Skeletal muscle satellite cell (primary cell): ENCODE results near the gene AVPR2.

Source experiments
- H3K27me3 ChIP-seq: 2 replicates; pipeline ENCODE4 v1.7.0; 2013; ENCODE audit warnings: low read length; ENCODE audit not compliant: control insufficient read depth, insufficient read depth
- H3K36me3 ChIP-seq: 2 replicates; pipeline ENCODE4 v1.7.0; 2013; ENCODE audit warnings: mild to moderate bottlenecking, control low read depth, low read length; ENCODE audit not compliant: insufficient read depth
- H3K4me1 ChIP-seq: 2 replicates; pipeline ENCODE4 v1.7.0; 2013; ENCODE audit warnings: low read length; ENCODE audit not compliant: control insufficient read depth, insufficient read depth
- H3K4me2 ChIP-seq: 2 replicates; pipeline ENCODE4 v1.7.0; 2013; ENCODE audit warnings: mild to moderate bottlenecking, low read length
- H3K4me3 ChIP-seq: 2 replicates; pipeline ENCODE4 v1.7.0; 2013; ENCODE audit warnings: low read length
- H3K9ac ChIP-seq: 2 replicates; pipeline ENCODE4 v1.7.0; 2013; ENCODE audit warnings: mild to moderate bottlenecking, low read depth, low read length, moderate library complexity
- H3K9me3 ChIP-seq: replicated peaks from 2 replicates; pipeline ENCODE4 v1.7.0; 2013; ENCODE audit warnings: mild to moderate bottlenecking, control low read depth, low read length

AVPR2 gene

GRCh38 chrX:153889123-153889522 lies 15.3 kb upstream of the AVPR2 start:
- Histone ChIP-seq H3K4me1 (no peaks in the 10 kb centered on the region), H3K9me3 (no peaks in the 10 kb centered on the region), H3K4me3 (no peak overlapping the region), H3K9ac (no peak overlapping the region), H3K27me3 (peaks cover 45% of the 10 kb centered on the region), H3K4me2 (no peak overlapping the region), H3K36me3 (no peaks in the 10 kb centered on the region)

GRCh38 chrX:153897899-153898298 lies 6.6 kb upstream of the AVPR2 start:
- Histone ChIP-seq H3K4me1 (peaks cover 21% of the 10 kb centered on the region), H3K36me3 (no peaks in the 10 kb centered on the region), H3K9me3 (no peaks in the 10 kb centered on the region), H3K4me2 (no peak overlapping the region), H3K4me3 (no peak overlapping the region), H3K9ac (no peak overlapping the region), H3K27me3 (peaks cover 11% of the 10 kb centered on the region)

DNA sequence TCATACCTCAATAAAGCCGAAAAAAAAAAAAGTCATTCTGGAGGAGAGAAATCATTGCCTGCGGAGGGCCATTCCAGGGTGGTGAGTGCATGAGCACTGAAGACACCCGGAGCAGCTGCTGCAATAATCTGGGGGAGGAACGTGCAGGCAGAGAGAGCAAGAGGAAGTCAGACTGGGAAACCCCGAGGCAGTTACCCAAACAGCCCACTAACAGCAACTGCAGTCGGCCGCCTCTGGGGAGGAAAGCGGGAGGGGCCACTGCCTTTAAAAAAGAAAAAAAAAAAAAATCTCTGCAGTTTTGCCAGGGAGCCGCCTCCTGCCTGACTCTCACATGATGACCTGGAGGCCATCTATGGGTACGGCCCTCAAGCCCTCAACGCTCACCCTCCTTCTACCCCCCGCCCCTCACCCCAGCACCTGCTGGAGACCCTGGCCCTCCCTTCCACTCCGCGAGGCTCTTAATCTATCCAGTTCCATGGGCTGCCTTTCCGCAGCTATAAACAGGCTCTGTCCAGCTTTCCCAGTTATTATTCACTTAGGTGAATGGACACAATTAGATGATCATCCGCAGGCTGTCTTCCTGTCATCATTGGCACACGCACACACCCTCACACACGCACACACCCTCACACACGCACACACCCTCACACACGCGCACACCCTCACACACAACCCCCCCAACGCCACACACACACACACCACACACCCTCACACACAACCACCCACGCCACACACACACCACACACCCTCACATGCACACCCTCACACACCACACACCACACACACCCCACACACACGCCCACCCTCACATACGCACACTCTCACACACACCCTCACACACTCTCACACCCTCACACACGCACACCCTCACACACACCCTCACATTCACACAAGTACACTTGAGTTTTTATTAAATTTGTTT lies 3.4 kb upstream of the AVPR2 start:
- H3K4me2 ChIP-seq, result peak overlapping the region; percentile 59
- H3K27me3 ChIP-seq, result peaks cover 5% of the 10 kb centered on the region
- H3K9ac ChIP-seq, result no peak overlapping the region
- H3K36me3 ChIP-seq, result no peaks in the 10 kb centered on the region
- no peaks in the 10 kb centered on the region for H3K9me3 ChIP-seq
- H3K4me3 ChIP-seq, result no peak overlapping the region
- H3K4me1 ChIP-seq, result peaks cover 21% of the 10 kb centered on the region

DNA sequence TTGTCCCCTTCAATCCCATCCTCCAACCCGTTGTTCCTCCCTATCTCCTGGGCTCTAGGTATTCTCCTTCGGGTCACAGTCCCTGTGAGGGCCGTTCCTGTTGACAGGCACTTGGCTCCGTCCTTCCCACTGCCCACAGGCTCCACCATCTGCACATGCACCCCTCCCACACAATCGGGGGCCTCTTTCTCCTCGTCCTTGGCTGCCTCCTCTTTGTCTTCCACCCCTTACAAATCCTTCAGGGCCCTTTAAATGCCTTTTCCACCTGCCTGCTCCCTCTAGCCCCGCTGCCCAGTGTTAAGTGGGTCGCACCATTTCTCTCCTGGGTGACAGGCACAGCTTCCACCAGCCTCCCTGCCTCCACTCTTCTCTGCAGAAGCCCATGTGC lies 2.7 kb upstream of the AVPR2 start:
- no peaks in the 10 kb centered on the region for H3K9me3 ChIP-seq
- peaks cover 11% of the 10 kb centered on the region for H3K27me3 ChIP-seq
- no peaks in the 10 kb centered on the region for H3K36me3 ChIP-seq
- H3K4me3 ChIP-seq, result no peak overlapping the region
- H3K4me1 ChIP-seq, result peaks cover 21% of the 10 kb centered on the region
- H3K4me2 ChIP-seq, result no peak overlapping the region
- no peak overlapping the region for H3K9ac ChIP-seq

DNA sequence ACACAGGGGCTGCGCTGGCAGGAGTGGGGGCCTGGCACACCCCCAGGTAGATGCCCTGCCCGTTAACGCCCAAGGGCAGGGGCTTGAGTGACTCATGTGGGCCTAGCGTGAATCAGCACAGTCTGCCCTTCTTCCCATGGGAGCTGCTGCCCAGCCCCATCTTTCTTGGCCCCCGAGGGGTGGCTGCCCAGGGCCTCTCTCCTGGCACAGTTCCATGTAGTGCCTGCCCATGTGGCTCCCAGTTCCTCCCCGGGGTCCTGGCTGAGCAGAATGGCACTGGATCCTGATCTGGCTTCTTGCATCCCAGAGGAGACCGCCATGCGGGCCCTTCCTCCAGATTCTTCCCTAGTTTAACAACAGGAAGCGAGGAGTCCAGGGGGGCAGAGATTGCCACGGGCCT lies 2.1 kb upstream of the AVPR2 start:
- Histone ChIP-seq H3K9me3 (no peaks in the 10 kb centered on the region), H3K27me3 (peaks cover 13% of the 10 kb centered on the region), H3K4me1 (peaks cover 21% of the 10 kb centered on the region), H3K4me2 (no peak overlapping the region), H3K4me3 (no peak overlapping the region), H3K36me3 (no peaks in the 10 kb centered on the region), H3K9ac (no peak overlapping the region)

DNA sequence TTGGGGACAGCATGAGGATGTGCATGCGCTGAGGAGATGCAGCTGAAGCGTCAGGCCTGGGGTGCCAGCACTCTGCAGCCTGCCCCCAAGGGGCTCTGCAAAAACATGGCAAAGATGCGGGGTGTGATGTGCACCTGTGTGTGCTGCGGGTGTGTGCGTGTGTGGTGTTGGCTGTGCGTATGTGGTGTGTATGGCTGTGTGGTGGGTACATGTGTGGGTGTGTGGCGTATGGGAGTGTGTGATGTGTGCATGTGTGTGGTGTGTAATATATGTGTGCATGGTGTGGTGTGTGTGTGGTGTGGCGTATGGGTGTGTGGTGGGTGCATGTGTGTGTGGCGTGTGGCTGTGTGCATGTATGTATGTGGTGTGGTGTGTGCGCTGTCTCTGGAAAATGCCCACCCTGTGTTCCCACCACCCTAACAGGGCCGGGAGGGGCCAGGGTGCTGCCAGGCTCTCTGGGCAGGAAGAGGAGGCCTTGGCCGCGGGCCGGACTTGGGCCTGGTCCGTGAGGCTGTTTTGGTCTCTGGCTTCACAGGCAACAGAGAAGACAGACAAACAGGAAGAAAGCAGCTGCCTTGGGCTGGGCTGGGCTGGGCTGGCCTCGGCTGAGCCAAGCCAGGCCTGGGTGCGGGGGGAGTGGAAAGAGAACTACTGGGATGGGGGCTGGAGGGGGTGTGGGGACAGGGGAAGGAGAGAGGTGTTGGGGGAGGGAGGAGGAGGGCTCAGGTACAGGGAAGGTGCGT lies 1.1 kb upstream of the AVPR2 start:
- no peaks in the 10 kb centered on the region for H3K36me3 ChIP-seq
- no peak overlapping the region for H3K4me2 ChIP-seq
- peaks cover 21% of the 10 kb centered on the region for H3K4me1 ChIP-seq
- no peak overlapping the region for H3K9ac ChIP-seq
- no peak overlapping the region for H3K4me3 ChIP-seq
- peaks cover 7% of the 10 kb centered on the region for H3K27me3 ChIP-seq
- no peaks in the 10 kb centered on the region for H3K9me3 ChIP-seq

GRCh38 chrX:153905481-153906095 lies 1.1 kb downstream of the AVPR2 start:
- Histone ChIP-seq H3K36me3 (no peaks in the 10 kb centered on the region), H3K4me1 (peaks cover 19% of the 10 kb centered on the region), H3K9ac (no peak overlapping the region), H3K9me3 (no peaks in the 10 kb centered on the region), H3K4me2 (no peak overlapping the region), H3K27me3 (peaks cover 9% of the 10 kb centered on the region), H3K4me3 (no peak overlapping the region)

DNA sequence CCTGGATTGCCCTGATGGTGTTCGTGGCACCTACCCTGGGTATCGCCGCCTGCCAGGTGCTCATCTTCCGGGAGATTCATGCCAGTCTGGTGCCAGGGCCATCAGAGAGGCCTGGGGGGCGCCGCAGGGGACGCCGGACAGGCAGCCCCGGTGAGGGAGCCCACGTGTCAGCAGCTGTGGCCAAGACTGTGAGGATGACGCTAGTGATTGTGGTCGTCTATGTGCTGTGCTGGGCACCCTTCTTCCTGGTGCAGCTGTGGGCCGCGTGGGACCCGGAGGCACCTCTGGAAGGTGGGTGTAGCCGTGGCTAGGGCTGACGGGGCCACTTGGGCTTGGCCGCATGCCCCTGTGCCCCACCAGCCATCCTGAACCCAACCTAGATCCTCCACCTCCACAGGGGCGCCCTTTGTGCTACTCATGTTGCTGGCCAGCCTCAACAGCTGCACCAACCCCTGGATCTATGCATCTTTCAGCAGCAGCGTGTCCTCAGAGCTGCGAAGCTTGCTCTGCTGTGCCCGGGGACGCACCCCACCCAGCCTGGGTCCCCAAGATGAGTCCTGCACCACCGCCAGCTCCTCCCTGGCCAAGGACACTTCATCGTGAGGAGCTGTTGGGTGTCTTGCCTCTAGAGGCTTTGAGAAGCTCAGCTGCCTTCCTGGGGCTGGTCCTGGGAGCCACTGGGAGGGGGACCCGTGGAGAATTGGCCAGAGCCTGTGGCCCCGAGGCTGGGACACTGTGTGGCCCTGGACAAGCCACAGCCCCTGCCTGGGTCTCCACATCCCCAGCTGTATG lies 1.8 kb downstream of the AVPR2 start:
- Histone ChIP-seq H3K4me1 (peaks cover 14% of the 10 kb centered on the region), H3K4me2 (no peak overlapping the region), H3K9ac (no peak overlapping the region), H3K4me3 (no peak overlapping the region), H3K9me3 (no peaks in the 10 kb centered on the region), H3K27me3 (peaks cover 9% of the 10 kb centered on the region), H3K36me3 (no peaks in the 10 kb centered on the region)

GRCh38 chrX:153907456-153907855 lies 3.0 kb downstream of the AVPR2 start:
- no peaks in the 10 kb centered on the region for H3K9me3 ChIP-seq
- peaks cover 3% of the 10 kb centered on the region for H3K4me1 ChIP-seq
- H3K4me3 ChIP-seq, result no peak overlapping the region
- H3K9ac ChIP-seq, result no peak overlapping the region
- H3K36me3 ChIP-seq, result no peaks in the 10 kb centered on the region
- no peak overlapping the region for H3K4me2 ChIP-seq
- H3K27me3 ChIP-seq, result peaks cover 9% of the 10 kb centered on the region

GRCh38 chrX:153908219-153908860 lies 3.9 kb downstream of the AVPR2 start:
- H3K36me3 ChIP-seq, result no peaks in the 10 kb centered on the region
- no peak overlapping the region for H3K4me2 ChIP-seq
- peaks cover 9% of the 10 kb centered on the region for H3K27me3 ChIP-seq

More at GRCh38 chrX:153908219-153908860, 3.9 kb downstream of the AVPR2 start:
- Histone ChIP-seq H3K9ac (no peak overlapping the region), H3K4me1 (no peaks in the 10 kb centered on the region), H3K9me3 (no peaks in the 10 kb centered on the region), H3K4me3 (no peak overlapping the region)
